ENCODE results near the gene CORIN.

DNA sequence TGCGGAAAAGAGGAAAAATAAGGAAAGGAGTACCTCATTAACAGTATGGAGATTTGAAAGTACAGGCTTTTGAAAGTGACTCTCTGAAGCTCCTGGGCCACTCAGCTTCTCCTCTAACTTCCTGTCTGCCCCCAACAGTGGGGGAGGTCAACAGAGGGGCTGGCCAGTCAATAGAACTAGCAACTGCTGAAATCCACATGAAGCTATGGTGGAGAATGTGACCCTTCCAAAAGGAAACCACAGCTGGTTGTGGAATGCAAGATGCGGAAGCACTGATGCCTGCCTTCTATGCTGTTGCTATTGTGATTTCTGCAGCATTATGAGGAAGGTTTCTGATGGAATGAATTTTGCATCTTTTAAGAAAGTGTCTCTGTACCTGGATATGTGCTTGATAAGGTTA, 2.4 kb downstream of the CORIN start:
- TF ChIP-seq, protein P1, sequence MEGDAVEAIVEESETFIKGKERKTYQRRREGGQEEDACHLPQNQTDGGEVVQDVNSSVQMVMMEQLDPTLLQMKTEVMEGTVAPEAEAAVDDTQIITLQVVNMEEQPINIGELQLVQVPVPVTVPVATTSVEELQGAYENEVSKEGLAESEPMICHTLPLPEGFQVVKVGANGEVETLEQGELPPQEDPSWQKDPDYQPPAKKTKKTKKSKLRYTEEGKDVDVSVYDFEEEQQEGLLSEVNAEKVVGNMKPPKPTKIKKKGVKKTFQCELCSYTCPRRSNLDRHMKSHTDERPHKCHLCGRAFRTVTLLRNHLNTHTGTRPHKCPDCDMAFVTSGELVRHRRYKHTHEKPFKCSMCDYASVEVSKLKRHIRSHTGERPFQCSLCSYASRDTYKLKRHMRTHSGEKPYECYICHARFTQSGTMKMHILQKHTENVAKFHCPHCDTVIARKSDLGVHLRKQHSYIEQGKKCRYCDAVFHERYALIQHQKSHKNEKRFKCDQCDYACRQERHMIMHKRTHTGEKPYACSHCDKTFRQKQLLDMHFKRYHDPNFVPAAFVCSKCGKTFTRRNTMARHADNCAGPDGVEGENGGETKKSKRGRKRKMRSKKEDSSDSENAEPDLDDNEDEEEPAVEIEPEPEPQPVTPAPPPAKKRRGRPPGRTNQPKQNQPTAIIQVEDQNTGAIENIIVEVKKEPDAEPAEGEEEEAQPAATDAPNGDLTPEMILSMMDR (IDR thresholded peaks at IDR 0.05), result no peak
- no peak for TF ChIP-seq POLR2A (IDR thresholded peaks at IDR 0.05)
